Progenitor cell of endocrine pancreas (in vitro differentiated cells): ENCODE measurements around the gene CDC42EP4. TPM values are rescaled to one million over a fixed set of nuclear protein-coding genes. Genes with fewer than 3 reads are reported as not detected.

ENCODE experiments used
- DNase-seq: peaks from one replicate; pipeline ENCODE4 v3.0.0; 2021; ENCODE audit warnings: low spot score; ENCODE audit not compliant: unreplicated experiment
- H3K27ac Mint-ChIP-seq: 2 replicates; pipeline ENCODE4 v1.8.0; 2021; ENCODE audit warnings: mild to moderate bottlenecking, moderate library complexity, mixed read lengths
- H3K27me3 Mint-ChIP-seq: 2 replicates; pipeline ENCODE4 v1.8.0; 2021; ENCODE audit warnings: mixed read lengths
- H3K36me3 Mint-ChIP-seq: 2 replicates; pipeline ENCODE4 v1.8.0; 2022; ENCODE audit warnings: mixed read lengths; ENCODE audit not compliant: insufficient read depth
- H3K4me1 Mint-ChIP-seq: 2 replicates; pipeline ENCODE4 v1.8.0; 2021; ENCODE audit warnings: low read depth, mixed read lengths
- H3K4me3 Mint-ChIP-seq: 2 replicates; pipeline ENCODE4 v1.8.0; 2021; ENCODE audit warnings: low read depth, mild to moderate bottlenecking, moderate library complexity, mixed read lengths
- H3K9me3 Mint-ChIP-seq: 2 replicates; pipeline ENCODE4 v1.8.0; 2021; ENCODE audit warnings: low read depth, mixed read lengths
- CTCF ChIP-seq: fragments of 200-600 bp; sonication (generic); IDR thresholded peaks from one replicate; pipeline ENCODE4 v1.5.0; 2021; ENCODE audit warnings: antibody characterized with exemption, mild to moderate bottlenecking; ENCODE audit not compliant: unreplicated experiment
- total RNA-seq: library from RNA; stranded (reverse); gene quantifications from 2 replicates; pipeline ENCODE4 v1.2.1, GENCODE V29; 2021

Gene CDC42EP4
- total RNA-seq, 1 donor from 2014 or later = 77.9 TPM

- no peak for TF ChIP-seq CTCF
- Mint-ChIP-seq H3K9me3 (no peaks in the 10 kb centered on the region), H3K27ac (peak overlapping the region; percentile 10), H3K36me3 (peaks cover 9% of the 10 kb centered on the region), H3K4me1 (peaks cover 41% of the 10 kb centered on the region), H3K4me3 (peak overlapping the region; percentile 27), H3K27me3 (no peaks in the 10 kb centered on the region)
- no peak for DNase-seq
Observed at GRCh38 chr17:73304438-73304837, 7.4 kb downstream of the CDC42EP4 start.

GRCh38 chr17:73302189-73302588 lies 9.6 kb downstream of the CDC42EP4 start:
- DNase-seq = no peak
- Mint-ChIP-seq H3K27ac (peak overlapping the region; percentile 14), H3K27me3 (no peaks in the 10 kb centered on the region), H3K4me3 (no peak overlapping the region), H3K9me3 (no peaks in the 10 kb centered on the region), H3K4me1 (peaks cover 39% of the 10 kb centered on the region), H3K36me3 (peaks cover 11% of the 10 kb centered on the region)
- TF ChIP-seq CTCF = no peak

DNA sequence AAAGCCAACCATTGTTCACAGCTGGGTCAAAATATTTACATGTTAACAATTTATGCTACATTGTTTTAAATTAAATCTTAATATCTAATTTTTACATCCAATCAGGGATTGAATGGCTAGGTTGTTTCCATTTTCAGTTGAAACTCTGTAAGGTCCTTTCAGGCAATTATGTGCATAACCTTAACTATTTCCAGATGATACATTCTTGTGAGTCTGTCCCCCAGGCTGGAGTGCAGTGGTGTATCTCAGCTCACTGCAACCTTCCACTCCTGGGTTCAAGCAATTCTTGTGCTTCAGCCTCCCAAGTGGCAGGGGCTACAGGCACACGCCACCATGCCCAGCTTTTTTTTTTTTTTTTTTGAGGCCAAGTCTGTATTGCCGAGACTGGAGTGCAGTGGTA lies 10.4 kb downstream of the CDC42EP4 start:
- peaks cover 36% of the 10 kb centered on the region for H3K4me1 Mint-ChIP-seq
- H3K27ac Mint-ChIP-seq = no peak overlapping the region
- peaks cover 12% of the 10 kb centered on the region for H3K36me3 Mint-ChIP-seq
- no peaks in the 10 kb centered on the region for H3K27me3 Mint-ChIP-seq
- no peak overlapping the region for H3K4me3 Mint-ChIP-seq
- no peak for DNase-seq
- H3K9me3 Mint-ChIP-seq = no peaks in the 10 kb centered on the region
- TF ChIP-seq CTCF = no peak

- no peak overlapping the region for H3K27ac Mint-ChIP-seq
- DNase-seq = no peak
- H3K4me1 Mint-ChIP-seq = peaks cover 29% of the 10 kb centered on the region
- TF ChIP-seq CTCF = no peak
- H3K27me3 Mint-ChIP-seq = no peaks in the 10 kb centered on the region
- H3K36me3 Mint-ChIP-seq = peaks cover 13% of the 10 kb centered on the region
- H3K9me3 Mint-ChIP-seq = no peaks in the 10 kb centered on the region
- no peak overlapping the region for H3K4me3 Mint-ChIP-seq
Observed at GRCh38 chr17:73300392-73300791, 11.4 kb downstream of the CDC42EP4 start.

DNA sequence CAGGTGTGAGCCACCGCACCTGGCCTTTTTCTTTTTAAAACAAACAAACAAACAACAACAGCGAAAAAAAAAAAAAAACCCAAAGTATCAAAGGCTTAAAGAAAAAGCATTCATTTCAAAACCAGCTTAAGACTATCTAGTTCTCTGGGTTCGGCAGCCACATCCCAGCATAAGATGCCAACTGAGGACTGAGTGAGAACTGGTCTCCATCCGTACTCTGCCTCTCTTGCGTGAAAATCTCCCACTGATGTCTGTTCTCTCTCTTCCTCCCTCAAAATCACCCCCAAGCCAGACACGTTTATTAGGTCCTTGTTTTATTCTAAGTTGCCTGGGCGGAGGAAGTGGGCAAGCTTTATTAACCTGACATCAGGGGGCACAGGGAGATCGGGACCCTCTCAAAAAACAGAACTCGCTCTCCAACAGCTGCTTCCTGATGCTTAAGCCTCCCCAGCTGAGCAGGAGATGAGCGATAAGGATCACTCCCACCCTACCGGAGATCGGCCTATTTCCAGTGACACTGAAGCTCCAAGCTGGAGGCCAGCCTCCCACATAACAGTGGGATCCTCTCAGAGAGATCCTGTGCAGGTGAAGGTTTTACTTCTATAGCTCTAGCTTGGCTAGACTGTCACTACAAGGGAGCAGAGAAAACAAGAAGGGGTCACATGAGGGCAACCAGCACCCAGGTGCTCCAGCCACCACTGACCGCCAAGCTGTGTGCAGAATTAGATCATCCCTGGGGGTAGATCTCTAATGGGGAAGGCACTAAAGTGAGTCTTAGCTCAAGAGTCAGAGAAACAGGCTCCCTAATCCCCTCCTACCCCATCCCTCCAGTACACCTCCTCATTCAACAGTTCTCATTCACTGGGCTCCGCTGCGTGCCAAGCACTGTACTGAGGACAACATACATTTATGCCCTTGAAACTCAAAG lies 13.6 kb downstream of the CDC42EP4 start:
- Mint-ChIP-seq H3K36me3 (peaks cover 13% of the 10 kb centered on the region), H3K4me3 (no peak overlapping the region), H3K27me3 (no peaks in the 10 kb centered on the region), H3K27ac (peak overlapping the region; percentile 67), H3K9me3 (no peaks in the 10 kb centered on the region), H3K4me1 (peaks cover 15% of the 10 kb centered on the region)
- TF ChIP-seq CTCF = no peak
- no peak for DNase-seq
